ENCODE results near the gene CDC34.

The CDC34 gene, protein sequence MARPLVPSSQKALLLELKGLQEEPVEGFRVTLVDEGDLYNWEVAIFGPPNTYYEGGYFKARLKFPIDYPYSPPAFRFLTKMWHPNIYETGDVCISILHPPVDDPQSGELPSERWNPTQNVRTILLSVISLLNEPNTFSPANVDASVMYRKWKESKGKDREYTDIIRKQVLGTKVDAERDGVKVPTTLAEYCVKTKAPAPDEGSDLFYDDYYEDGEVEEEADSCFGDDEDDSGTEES

DNA sequence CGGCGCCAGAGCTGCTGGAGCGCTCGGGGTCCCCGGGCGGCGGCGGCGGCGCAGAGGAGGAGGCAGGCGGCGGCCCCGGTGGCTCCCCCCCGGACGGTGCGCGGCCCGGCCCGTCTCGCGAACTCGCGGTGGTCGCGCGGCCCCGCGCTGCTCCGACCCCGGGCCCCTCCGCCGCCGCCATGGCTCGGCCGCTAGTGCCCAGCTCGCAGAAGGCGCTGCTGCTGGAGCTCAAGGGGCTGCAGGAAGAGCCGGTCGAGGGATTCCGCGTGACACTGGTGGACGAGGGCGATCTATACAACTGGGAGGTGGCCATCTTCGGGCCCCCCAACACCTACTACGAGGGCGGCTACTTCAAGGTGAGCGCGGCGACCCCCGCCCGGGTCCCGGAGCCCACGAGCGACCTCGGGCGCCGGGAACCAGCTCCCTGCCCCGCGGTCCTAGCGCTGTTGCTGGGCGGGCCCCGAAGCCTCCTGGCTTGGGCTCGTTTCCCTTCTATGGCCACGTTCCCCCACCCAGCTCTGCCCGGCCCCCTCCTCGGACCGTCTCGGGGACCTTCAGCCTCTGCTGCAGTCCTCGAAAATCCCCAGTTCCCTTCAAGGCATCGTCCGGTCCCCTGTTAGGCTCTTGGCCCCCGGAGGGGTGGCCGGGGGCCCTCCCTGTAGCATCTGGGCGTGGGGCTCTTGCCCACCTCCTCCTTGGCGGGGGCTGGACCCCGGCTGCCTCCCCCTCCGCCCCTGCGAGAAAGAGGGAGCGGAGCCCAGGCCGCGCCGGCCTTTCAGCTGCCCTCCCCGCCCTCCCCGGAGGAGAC lies at the start of gene CDC34:
Gene CDC34 (plus strand): TSS at position 8 of the 808 bp plus-strand sequence. CDS start 172 bp downstream, at position 180.
- TF ChIP-seq, protein P1, sequence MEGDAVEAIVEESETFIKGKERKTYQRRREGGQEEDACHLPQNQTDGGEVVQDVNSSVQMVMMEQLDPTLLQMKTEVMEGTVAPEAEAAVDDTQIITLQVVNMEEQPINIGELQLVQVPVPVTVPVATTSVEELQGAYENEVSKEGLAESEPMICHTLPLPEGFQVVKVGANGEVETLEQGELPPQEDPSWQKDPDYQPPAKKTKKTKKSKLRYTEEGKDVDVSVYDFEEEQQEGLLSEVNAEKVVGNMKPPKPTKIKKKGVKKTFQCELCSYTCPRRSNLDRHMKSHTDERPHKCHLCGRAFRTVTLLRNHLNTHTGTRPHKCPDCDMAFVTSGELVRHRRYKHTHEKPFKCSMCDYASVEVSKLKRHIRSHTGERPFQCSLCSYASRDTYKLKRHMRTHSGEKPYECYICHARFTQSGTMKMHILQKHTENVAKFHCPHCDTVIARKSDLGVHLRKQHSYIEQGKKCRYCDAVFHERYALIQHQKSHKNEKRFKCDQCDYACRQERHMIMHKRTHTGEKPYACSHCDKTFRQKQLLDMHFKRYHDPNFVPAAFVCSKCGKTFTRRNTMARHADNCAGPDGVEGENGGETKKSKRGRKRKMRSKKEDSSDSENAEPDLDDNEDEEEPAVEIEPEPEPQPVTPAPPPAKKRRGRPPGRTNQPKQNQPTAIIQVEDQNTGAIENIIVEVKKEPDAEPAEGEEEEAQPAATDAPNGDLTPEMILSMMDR (IDR thresholded peaks at IDR 0.05; ENCODE audit: insufficient read depth, low read depth, low read length, missing control alignments) = no peak
- H3K4me3 ChIP-seq (ENCODE audit: low read depth, low read length) = peak within 1 kb of the TSS; percentile 69
- no peak for DNase-seq (ENCODE audit: low read depth)

DNA sequence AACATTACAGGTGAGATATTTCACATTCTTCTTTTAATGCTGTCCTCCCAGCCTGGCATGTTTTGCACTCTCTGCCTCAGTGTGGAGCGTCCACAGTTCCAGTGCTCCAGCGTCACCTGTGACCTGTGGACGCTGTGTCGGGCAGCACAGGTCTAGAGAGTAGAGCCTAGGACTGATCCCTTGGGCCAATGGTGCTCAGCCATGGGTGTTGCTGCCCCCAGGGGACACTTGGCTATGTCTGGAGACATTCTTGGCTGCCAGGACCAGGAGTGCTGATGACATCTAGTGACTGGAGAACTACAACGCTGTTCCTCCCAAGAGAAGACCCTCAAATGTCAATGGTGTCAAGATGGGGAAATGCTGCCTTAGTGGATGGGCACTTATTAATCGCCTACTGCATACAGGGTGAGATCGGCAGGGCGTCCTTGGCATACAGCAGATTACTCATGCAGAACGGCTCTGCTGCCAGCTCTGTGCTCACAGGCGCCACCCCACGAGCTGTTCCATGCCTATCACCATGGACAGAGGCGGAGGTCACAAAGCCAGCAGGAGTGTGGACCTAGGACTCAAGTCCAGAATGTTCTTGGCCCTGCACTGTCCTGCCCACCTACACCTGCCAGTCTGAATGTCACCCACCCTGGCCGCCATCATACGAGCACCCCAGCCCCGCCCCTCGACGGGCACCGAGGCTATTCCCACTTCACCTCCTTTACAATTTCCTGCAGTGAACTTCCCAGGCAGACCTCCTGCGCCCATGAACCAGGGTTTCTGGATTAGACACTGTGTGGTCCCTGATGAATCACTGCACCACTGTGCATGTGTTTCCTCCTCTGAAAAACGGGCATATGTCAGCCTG lies 49.1 kb upstream of the CDC34 start:
- DNase-seq (ENCODE audit: low read depth) = no peak
- TF ChIP-seq, protein P1 (IDR thresholded peaks at IDR 0.05; ENCODE audit: insufficient read depth, low read depth, low read length, missing control alignments) = no peak
- H3K4me3 ChIP-seq (ENCODE audit: low read depth, low read length) = no peak overlapping the region

DNA sequence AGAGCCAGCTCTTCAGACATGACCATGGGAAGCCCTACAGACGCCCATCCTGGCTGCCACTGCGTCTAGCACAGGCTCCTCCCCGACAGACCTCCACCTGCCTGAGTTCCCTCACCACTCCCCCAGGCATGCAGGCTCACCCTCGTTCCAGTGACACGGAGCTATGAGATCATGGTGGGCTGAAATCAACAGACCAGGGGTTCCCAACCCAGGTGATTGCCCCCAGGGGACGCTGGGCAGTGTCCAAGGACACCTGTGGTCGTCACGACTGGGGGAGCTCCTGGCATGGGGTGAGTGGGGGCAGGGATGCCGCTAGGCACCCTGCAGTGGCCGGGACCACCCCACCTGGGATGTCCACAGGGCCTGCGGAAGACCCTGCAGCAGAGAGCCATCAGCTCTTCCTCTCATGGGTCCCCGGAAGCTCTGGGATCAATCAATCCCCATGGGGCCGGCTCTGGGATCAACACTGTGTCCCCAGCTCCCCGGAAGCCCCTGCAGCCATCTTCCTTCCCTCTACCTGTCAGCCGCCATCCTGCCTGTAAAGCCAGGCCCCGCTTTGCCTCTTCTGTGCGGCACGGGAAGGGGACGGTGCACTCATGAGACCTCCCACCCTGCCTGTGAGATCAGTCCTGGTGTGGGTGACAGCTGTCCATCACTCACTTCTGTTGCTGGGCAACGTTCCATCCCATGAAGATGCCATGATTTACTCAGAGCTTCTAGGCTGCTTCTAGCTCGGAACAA lies 48.1 kb upstream of the CDC34 start:
- no peak overlapping the region for H3K4me3 ChIP-seq (ENCODE audit: low read depth, low read length)
- no peak for DNase-seq (ENCODE audit: low read depth)
- TF ChIP-seq, protein P1 (IDR thresholded peaks at IDR 0.05; ENCODE audit: insufficient read depth, low read depth, low read length, missing control alignments) = no peak

DNA sequence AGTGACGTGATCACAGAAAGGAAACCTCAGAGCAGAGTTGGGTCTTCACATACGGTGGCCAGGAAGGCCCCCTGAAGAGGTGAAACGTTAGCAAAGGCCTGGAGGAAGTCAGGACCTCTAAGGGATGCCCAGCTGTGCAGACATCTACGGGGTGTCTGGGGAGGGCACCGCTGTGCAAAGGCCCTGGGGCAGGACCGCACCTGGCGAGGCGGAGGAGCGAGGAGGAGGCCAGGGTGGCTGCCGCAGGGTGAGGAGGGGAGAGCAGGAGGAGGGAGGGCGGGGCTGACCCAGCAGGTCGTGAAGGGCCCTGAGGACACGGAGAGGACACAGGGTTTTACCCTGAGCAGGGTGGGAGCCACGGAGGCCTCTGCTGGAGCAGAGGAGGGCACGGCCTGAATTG lies 47.1 kb upstream of the CDC34 start:
- TF ChIP-seq, protein P1 (IDR thresholded peaks at IDR 0.05; ENCODE audit: insufficient read depth, low read depth, low read length, missing control alignments) = no peak
- H3K4me3 ChIP-seq (ENCODE audit: low read depth, low read length) = no peak overlapping the region
- DNase-seq (ENCODE audit: low read depth) = no peak

DNA sequence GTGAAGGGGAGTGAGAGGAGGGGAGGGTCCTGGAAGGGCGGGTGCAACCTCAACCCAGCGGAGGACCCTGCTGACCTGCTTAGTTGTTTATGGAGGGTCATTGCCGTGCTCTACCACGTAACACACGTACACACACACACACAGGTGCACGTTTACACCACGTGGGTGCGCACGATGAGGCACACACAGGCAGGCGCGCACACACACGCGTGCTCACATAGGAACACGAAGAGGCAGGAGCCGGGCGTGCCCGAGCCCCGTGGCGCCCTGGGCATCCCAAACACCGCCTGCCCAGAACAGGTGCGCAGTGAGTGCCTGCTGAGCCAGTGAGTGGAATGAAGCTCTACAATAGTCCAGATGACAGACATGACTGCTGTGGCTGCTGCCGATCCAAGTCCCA lies 46.5 kb upstream of the CDC34 start:
- TF ChIP-seq, protein P1 (IDR thresholded peaks at IDR 0.05; ENCODE audit: insufficient read depth, low read depth, low read length, missing control alignments) = no peak
- no peak for DNase-seq (ENCODE audit: low read depth)
- H3K4me3 ChIP-seq (ENCODE audit: low read depth, low read length) = no peak overlapping the region

DNA sequence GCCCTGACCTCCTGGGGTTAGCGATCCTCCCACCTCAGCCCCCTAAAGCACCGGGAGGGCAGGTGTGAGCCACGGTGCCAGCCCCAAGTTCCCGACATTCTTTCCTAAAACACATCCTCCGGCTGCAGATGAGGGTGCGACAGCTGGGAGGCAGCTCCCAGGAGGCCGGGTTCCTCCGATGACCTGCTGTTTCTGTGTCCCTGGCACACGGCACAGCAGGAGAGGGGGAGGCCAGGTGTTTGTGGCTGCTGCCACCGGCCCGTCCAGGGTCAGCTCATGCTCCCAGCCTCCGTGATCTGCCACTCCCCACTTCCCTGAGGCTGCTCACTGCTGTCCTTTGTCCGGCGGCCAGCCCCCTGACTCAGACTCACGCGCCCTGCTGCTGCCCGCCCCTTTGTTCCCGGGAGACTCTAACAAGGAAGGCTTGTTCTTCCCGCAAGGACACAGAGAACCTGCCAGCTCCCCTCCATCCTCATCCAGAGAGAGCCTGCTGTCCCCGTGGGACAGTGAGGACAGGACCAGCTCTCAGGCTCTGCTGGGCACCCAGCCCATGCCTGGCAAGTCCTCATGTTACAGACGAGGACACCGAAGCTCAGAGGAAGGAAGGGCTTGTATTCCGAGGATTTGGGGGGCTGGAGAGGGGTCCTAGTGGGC lies 45.9 kb upstream of the CDC34 start:
- DNase-seq (ENCODE audit: low read depth) = no peak
- TF ChIP-seq, protein P1 (IDR thresholded peaks at IDR 0.05; ENCODE audit: insufficient read depth, low read depth, low read length, missing control alignments) = no peak
- H3K4me3 ChIP-seq (ENCODE audit: low read depth, low read length) = no peak overlapping the region
